H1 (cell line): ENCODE results near the gene MTMR4.

Experiments
- CTCF ChIP-seq, 3 experiments: IDR thresholded peaks; 1 replicate in 2 of 3; 2 replicates in 1 of 3; pipeline versions ENCODE4 v1.5.1 to v1.6.1; 2011; ENCODE audit warnings: low read length in 3 of 3, mild to moderate bottlenecking in 3 of 3, inconsistent platforms in 2 of 3, low read depth in 1 of 3, moderate library complexity in 1 of 3; ENCODE audit not compliant: insufficient read depth in 1 of 3; ENCODE audit errors: control extremely low read depth in 1 of 3
- EP300 ChIP-seq, 2 experiments: IDR thresholded peaks; 1 replicate in 1 of 2; 2 replicates in 1 of 2; pipeline ENCODE4 v1.6.1; 2011 to 2012; ENCODE audit warnings: low read depth in 2 of 2, low read length in 2 of 2, mild to moderate bottlenecking in 2 of 2, borderline replicate concordance in 1 of 2, inconsistent platforms in 1 of 2, moderate library complexity in 1 of 2
- EZH2 ChIP-seq: fragments of 200-600 bp; sonication (generic); IDR thresholded peaks from 2 replicates; pipeline ENCODE4 v1.7.1; 2012; ENCODE audit warnings: low read depth, mild to moderate bottlenecking, moderate library complexity, low read length, inconsistent platforms; ENCODE audit not compliant: severe bottlenecking
- KDM1A ChIP-seq: fragments of 200-600, 300-600 bp; sonication (generic); IDR thresholded peaks from 2 replicates; pipeline ENCODE4 v1.7.1; 2016; ENCODE audit warnings: mild to moderate bottlenecking, low read length, borderline replicate concordance
- MAX ChIP-seq: IDR thresholded peaks from 2 replicates; pipeline ENCODE4 v1.6.1; 2012; ENCODE audit warnings: inconsistent platforms
- POLR2A ChIP-seq, 2 experiments: IDR thresholded peaks; 1 replicate in 1 of 2; 2 replicates in 1 of 2; pipeline ENCODE4 v1.6.1; 2011; ENCODE audit warnings: low read depth in 2 of 2, low read length in 2 of 2, mild to moderate bottlenecking in 2 of 2; ENCODE audit errors: control extremely low read depth in 1 of 2

- TF ChIP-seq MAX (no peak), EP300 (IDR thresholded peaks at IDR 0.05; ENCODE audit: borderline replicate concordance in 1 of 2, low read depth in 2 of 2, low read length in 2 of 2) (no peak), CTCF (IDR thresholded peaks at IDR 0.05; ENCODE audit: control extremely low read depth in 1 of 3, insufficient read depth in 1 of 3, low read depth in 1 of 3, low read length in 3 of 3) (no peak), POLR2A (IDR thresholded peaks at IDR 0.05; ENCODE audit: control extremely low read depth in 1 of 2, low read depth in 2 of 2, low read length in 2 of 2) (no peak), EZH2 (no peak), KDM1A (no peak)
These were observed 34.3 kb downstream of the MTMR4 start for GRCh38 chr17:58480090-58480489.
